Suprapubic skin (tissue), 4 donors: ENCODE measurements around the gene NCKAP5L. TPM values are rescaled to one million over a fixed set of nuclear protein-coding genes. Genes with fewer than 3 reads are reported as not detected.

Source experiments
- DNase-seq, 2 donors: peaks; one replicate each; pipeline ENCODE4 v3.0.0-alpha.2; 2019; ENCODE audit warnings: low spot score in 2 of 2
- H3K27ac ChIP-seq: fragments of 200-600 bp; sonication (generic); one replicate; pipeline ENCODE4 v1.5.1; 2019
- H3K27me3 ChIP-seq: fragments of 200-600 bp; sonication (generic); one replicate; pipeline ENCODE4 v1.5.1; 2019
- H3K36me3 ChIP-seq: fragments of 200-600 bp; sonication (generic); one replicate; pipeline ENCODE4 v1.5.1; 2019
- H3K4me1 ChIP-seq: fragments of 200-600 bp; sonication (generic); one replicate; pipeline ENCODE4 v1.5.1; 2019
- H3K4me3 ChIP-seq: fragments of 200-600 bp; sonication (generic); one replicate; pipeline ENCODE4 v1.5.1; 2019; ENCODE audit warnings: mild to moderate bottlenecking
- H3K9me3 ChIP-seq: fragments of 200-600 bp; sonication (generic); one replicate; pipeline ENCODE4 v1.5.1; 2019
- CTCF ChIP-seq, 2 donors: fragments of 200-600 bp in 1 of 2; fragments of 450-650 bp in 1 of 2; sonication (generic) in 1 of 2; IDR thresholded peaks; one replicate each; pipeline ENCODE4 v1.5.1; 2016 to 2019; ENCODE audit warnings: antibody characterized with exemption in 2 of 2, mild to moderate bottlenecking in 1 of 2, moderate library complexity in 1 of 2
- EP300 ChIP-seq: sonication (generic); formaldehyde crosslinking; IDR thresholded peaks from one replicate; pipeline ENCODE4 v1.6.1; 2017; ENCODE audit warnings: antibody characterized with exemption
- POLR2A ChIP-seq, 2 donors: fragments of 450-650 bp; IDR thresholded peaks; one replicate each; pipeline ENCODE4 v1.6.1; 2017; ENCODE audit warnings: antibody characterized with exemption in 2 of 2, mild to moderate bottlenecking in 2 of 2, moderate library complexity in 2 of 2
- POLR2AphosphoS5 ChIP-seq, 3 donors: sonication (generic); formaldehyde crosslinking; IDR thresholded peaks; one replicate each; pipeline ENCODE4 v1.6.1; 2017; ENCODE audit warnings: antibody characterized with exemption in 3 of 3
- WGBS: methylation state at CpG from one replicate; pipeline ENCODE4 v1.1.5; 2018; 5-methylcytosine and 5-hydroxymethylcytosine counted together
- total RNA-seq, 4 donors: library from RNA; depleted of rRNA; stranded (reverse); fragments of >200 nt; gene quantifications; one replicate each; pipeline ENCODE4 v1.1.0, GENCODE V29; 2016

Gene NCKAP5L
- total RNA-seq, 4 donors from 2014 or later = 8.2 to 12.2 (median 8.8) TPM

DNA sequence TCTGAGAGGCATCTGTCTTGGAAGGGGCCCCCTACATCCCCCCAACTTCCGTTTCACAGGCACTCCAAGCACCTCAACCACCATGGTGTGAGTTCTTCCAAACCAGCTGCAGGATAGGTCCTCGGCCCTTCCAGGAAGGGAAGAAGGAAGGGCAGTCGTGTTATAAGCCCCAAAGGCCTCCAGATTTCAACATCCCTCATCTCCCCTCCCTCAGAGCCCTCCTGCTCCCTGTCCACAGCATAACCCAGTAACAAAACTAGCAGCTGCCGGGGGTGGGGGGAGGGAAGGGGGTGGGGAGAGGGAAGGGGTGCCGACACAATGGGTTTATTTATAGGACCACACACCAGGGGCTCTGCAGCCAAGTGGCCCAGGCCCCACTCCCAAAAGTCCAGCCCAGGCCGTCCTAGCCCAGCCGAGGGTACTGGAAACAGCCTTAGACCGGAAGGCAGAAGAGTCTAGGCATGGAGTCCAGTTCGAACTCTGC is 18.3 kb downstream of the NCKAP5L start:
- no peak overlapping the region for H3K4me3 ChIP-seq
- no peak for TF ChIP-seq POLR2AphosphoS5 (IDR thresholded peaks at IDR 0.05)
- no peak for TF ChIP-seq POLR2A (IDR thresholded peaks at IDR 0.05)
- no peak for TF ChIP-seq CTCF (IDR thresholded peaks at IDR 0.05)
- no peak for TF ChIP-seq EP300
- no peaks in the 10 kb centered on the region for H3K9me3 ChIP-seq
- H3K36me3 ChIP-seq = peaks cover 7% of the 10 kb centered on the region
- whole genome bisulfite sequencing = 70% methylated on average over 6 of the region's 9 CpGs
- peak in 1 of 2 donors; percentile 33 for DNase-seq
- peaks cover 21% of the 10 kb centered on the region for H3K4me1 ChIP-seq
- no peaks in the 10 kb centered on the region for H3K27me3 ChIP-seq
- peak overlapping the region; percentile 79 for H3K27ac ChIP-seq

GRCh38 chr12:49809381-49809905 is 18.8 kb downstream of the NCKAP5L start:
- H3K27me3 ChIP-seq = no peaks in the 10 kb centered on the region
- H3K4me1 ChIP-seq = peaks cover 21% of the 10 kb centered on the region
- peak overlapping the region; percentile 79 for H3K27ac ChIP-seq
- no peak for TF ChIP-seq POLR2A (IDR thresholded peaks at IDR 0.05)
- no peak for TF ChIP-seq EP300
- no peak for TF ChIP-seq CTCF (IDR thresholded peaks at IDR 0.05)
- TF ChIP-seq POLR2AphosphoS5 (IDR thresholded peaks at IDR 0.05) = no peak
- peak in 1 of 2 donors; percentile 61 for DNase-seq
- WGBS = 63% methylated on average over 3 of the region's 4 CpGs
- H3K4me3 ChIP-seq = peak overlapping the region; percentile 19
- H3K36me3 ChIP-seq = peaks cover 11% of the 10 kb centered on the region
- H3K9me3 ChIP-seq = no peaks in the 10 kb centered on the region

DNA sequence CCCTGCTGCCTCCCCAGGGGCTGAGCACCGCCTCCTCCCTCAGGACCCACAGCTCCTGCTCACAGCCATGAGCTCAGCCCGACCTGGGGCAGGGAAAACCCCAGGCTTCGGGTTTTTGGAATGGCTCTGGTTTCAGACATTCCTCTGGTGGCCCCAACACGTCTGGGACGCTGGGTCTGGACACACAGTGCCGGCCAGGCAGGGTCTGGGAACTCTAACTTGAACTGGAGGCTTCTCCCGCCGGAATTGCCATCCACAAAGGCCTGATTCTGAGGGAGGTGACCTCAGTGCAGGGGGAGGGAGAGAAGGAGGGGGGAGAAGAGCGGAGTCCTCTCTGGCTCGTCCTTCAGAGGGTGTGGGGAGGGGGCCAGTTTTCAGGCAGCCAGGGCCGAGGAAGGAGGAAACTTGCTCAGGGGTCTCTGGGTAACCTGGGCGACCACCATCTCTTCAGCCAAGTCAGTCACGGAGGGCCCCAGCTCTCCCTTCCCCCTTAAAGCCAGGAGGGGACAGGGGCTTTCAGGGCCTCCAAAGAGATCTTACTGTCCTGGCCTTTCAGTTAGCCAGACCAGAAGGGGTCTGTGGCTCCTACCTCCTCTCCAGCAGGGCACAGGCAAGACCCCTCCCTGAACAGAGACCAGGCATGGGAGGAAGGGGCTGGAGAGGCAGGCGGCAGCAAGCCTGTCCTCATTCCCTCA is 19.4 kb downstream of the NCKAP5L start:
- TF ChIP-seq POLR2AphosphoS5 (IDR thresholded peaks at IDR 0.05) = no peak
- no peak for TF ChIP-seq CTCF (IDR thresholded peaks at IDR 0.05)
- TF ChIP-seq EP300 = no peak
- no peak for TF ChIP-seq POLR2A (IDR thresholded peaks at IDR 0.05)
- Histone ChIP-seq H3K27me3 (no peaks in the 10 kb centered on the region), H3K4me1 (peaks cover 21% of the 10 kb centered on the region), H3K4me3 (peak overlapping the region; percentile 19), H3K27ac (peak overlapping the region; percentile 79), H3K9me3 (no peaks in the 10 kb centered on the region), H3K36me3 (peaks cover 14% of the 10 kb centered on the region)
- WGBS = 63% methylated on average over 8 of the region's 14 CpGs
- peak in 1 of 2 donors; percentile 64 for DNase-seq

DNA sequence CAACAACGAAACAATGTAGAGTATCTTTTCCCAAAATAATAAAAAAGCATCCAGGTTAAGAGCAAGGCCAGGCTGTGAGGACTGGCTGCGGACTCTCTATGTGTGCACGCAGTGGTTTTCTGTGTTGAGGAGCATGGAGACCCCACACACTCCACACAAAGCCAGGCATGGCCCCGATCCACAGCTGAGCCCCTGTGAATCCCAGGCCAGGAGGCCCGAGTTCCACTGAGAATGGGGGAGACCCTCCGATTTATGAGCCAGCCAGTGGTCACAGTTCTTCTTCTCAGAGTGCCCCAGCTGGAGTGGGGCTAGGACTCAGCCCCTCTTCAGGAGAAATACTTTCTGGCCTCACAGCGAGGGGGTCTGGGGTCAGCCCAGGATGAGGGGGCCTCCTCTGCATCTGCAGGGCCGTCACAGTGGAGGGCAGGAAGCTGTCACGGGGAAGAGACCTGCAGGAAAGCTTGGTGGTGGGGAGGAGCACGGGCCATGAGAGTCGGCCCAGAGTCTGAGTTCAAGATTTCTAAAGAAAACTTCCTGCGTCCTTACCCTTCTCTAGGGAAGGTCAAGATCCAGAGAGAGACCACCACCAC is 20.1 kb downstream of the NCKAP5L start:
- WGBS = 96% methylated on average over 6 of the region's 12 CpGs
- Histone ChIP-seq H3K27ac (no peak overlapping the region), H3K27me3 (no peaks in the 10 kb centered on the region), H3K4me3 (no peak overlapping the region), H3K9me3 (no peaks in the 10 kb centered on the region), H3K4me1 (peaks cover 24% of the 10 kb centered on the region), H3K36me3 (peaks cover 22% of the 10 kb centered on the region)
- TF ChIP-seq POLR2A (IDR thresholded peaks at IDR 0.05) (no peak), POLR2AphosphoS5 (IDR thresholded peaks at IDR 0.05) (no peak), EP300 (no peak), CTCF (IDR thresholded peaks at IDR 0.05) (no peak)
- peak in 1 of 2 donors; percentile 40 for DNase-seq

DNA sequence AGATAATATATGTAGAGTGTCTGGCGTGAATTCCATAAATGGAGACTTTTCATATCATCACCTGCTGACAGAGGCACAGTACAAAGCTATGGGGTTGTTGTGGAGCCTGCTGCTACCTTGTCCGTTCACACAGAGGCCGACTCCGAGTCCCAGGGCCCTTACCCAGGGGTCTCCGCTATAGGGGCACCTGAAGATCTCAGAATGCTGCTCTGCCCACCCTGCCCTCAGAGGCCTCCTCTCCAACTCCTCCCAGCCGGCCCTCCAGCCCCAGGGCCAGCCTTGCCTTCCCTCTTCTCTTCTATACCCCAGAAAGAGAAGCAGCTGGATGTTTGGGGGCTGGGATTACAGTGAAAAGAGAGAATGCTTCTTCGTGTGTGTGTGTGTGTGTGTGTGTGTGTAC is 21.3 kb downstream of the NCKAP5L start:
- TF ChIP-seq EP300 = no peak
- no peak for TF ChIP-seq POLR2AphosphoS5 (IDR thresholded peaks at IDR 0.05)
- TF ChIP-seq CTCF (IDR thresholded peaks at IDR 0.05) = no peak
- no peak for TF ChIP-seq POLR2A (IDR thresholded peaks at IDR 0.05)
- Histone ChIP-seq H3K4me1 (peaks cover 24% of the 10 kb centered on the region), H3K27ac (no peak overlapping the region), H3K9me3 (no peaks in the 10 kb centered on the region), H3K4me3 (no peak overlapping the region), H3K27me3 (no peaks in the 10 kb centered on the region), H3K36me3 (peaks cover 31% of the 10 kb centered on the region)
- DNase-seq = peak in 1 of 2 donors; percentile 18
- 86% methylated on average over 7 of the region's 7 CpGs for WGBS
